ENCODE results near the gene HNRNPH2. TPM values are rescaled to one million over a fixed set of nuclear protein-coding genes. Genes with fewer than 3 reads are reported as not detected.
A peak's percentile ranks its signal among the peaks of the same experiment; 100 is the strongest.

Gene HNRNPH2, protein sequence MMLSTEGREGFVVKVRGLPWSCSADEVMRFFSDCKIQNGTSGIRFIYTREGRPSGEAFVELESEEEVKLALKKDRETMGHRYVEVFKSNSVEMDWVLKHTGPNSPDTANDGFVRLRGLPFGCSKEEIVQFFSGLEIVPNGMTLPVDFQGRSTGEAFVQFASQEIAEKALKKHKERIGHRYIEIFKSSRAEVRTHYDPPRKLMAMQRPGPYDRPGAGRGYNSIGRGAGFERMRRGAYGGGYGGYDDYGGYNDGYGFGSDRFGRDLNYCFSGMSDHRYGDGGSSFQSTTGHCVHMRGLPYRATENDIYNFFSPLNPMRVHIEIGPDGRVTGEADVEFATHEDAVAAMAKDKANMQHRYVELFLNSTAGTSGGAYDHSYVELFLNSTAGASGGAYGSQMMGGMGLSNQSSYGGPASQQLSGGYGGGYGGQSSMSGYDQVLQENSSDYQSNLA
- polyA plus RNA-seq (ENCODE audit: low read depth in 6 of 6), result 100 to 1,000 TPM in 5 of 6 donors, 10 to 100 TPM in 1; 78.2 to 162 (median 109) TPM

DNA sequence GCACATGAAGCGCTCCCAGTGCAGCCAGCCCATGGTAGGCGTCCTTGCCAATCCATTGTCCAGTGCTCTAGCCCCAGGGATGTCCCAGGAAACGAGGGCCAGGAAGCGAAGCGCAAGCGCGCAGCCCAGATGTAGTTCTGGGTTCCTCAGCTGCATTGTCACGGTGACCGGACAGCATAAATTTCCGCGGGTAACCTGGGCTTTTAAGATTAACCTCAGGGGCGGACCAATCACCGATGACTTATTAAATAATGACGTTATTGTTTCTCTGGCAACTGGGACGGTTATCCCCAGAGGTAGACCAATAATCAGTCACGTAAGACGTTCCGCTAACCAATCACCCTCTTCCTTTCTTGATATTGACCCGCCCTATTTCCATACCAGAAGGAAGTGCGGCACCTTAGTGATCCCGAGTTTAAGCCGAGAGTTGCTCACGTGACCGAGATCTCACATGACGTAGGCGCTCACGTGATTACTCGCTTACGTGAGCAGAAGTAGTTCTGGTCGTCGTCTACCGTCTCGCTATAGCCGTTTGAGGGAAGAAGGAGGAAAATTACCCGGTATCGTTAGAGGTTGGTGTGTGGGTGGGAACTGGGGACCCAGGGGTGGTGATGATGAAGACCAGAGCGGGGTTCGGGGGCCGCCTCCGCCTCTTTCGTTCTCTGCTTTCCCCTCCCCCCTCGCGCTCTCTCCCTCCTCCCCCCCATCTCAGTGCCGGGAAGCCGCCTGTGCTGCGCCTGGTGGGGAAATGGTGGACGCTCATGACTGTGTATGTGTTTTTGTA is at the start of gene HNRNPH2, which contains the start of gene GLA:
Gene HNRNPH2 (plus strand): TSS at position 475 of the 784 bp plus-strand sequence. CDS start 3,767 bp downstream, outside the sequence.
Gene GLA (minus strand): TSS at position 178 of the 784 bp plus-strand sequence. CDS start 22 bp downstream, at position 156.
- Mint-ChIP-seq H3K4me3 (peak within 1 kb of the TSS; percentile 81 to 98 (median 96)), H3K27me3 (no peaks in the 10 kb centered on the region), H3K9me3 (peaks cover 0 to 3% (median 0%) of the 10 kb centered on the region in 7 donors), H3K36me3 (peaks cover 6 to 12% of the 10 kb centered on the region in 2 donors), H3K4me1 (peaks cover 20 to 35% (median 23%) of the 10 kb centered on the region in 3 donors), H3K27ac (peak within 1 kb of the TSS; percentile 88 to 100 (median 99))
- DNase-seq (peak; percentile 87), ATAC-seq (ENCODE audit: low read depth in 2 of 2) (peak; percentile 84)

DNA sequence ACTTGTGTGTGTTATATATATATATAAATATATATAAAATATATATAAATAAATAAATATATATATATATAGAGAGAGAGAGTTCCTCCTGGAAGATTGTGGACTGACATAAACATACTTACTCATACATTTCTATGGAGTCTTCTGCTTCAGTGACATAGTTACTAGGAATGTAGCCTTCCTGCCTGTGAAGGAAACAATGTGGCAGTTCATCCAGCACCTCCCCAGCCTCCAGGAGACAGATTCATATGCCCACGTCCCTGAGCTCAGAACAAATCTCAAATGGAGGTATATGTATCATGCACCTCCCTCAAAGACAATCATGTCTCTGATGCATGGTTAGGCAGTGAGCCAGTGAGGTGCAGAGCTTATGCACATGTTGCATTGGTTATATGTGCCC is 48.1 kb upstream of the HNRNPH2 start:
- H3K27ac Mint-ChIP-seq, result peak overlapping the region in 1 of 6 donors; percentile 87
- ATAC-seq (ENCODE audit: low read depth in 2 of 2), result no peak
- H3K36me3 Mint-ChIP-seq, result peaks cover 7 to 13% of the 10 kb centered on the region in 2 donors
- H3K9me3 Mint-ChIP-seq, result peaks cover 0 to 2% (median 0%) of the 10 kb centered on the region in 7 donors
- H3K4me3 Mint-ChIP-seq, result no peak overlapping the region
- H3K4me1 Mint-ChIP-seq, result peaks cover 14 to 36% (median 17%) of the 10 kb centered on the region in 3 donors
- no peak for DNase-seq
- H3K27me3 Mint-ChIP-seq, result no peaks in the 10 kb centered on the region

DNA sequence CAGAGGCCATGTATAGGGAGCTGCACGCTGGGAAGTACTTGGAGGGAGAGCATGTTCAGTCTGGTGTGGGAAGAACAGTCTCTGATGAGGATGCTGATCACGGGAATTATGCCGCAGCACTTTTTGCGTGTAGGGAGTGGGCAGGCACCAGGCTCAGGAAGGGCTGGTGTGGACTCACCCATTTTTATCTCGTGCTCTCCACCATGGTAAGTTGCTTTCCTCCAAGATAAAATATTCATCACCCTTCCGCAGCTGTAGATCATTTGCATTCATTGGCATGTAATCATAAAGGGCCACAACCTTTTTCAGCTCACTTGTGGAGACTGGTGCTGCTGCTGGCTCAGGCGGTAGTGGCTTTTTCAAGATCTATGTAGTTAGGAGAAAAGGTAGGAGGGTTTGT is 47.6 kb upstream of the HNRNPH2 start:
- ATAC-seq (ENCODE audit: low read depth in 2 of 2), result no peak
- no peaks in the 10 kb centered on the region for H3K27me3 Mint-ChIP-seq
- no peak for DNase-seq

GRCh38 chrX:101362116-101362515 is 45.9 kb upstream of the HNRNPH2 start:
- H3K9me3 Mint-ChIP-seq, result no peaks in the 10 kb centered on the region
- peaks cover 11 to 34% (median 17%) of the 10 kb centered on the region in 3 donors for H3K4me1 Mint-ChIP-seq
- H3K27ac Mint-ChIP-seq, result peak overlapping the region in 2 of 6 donors; percentile 58 to 65
- ATAC-seq (ENCODE audit: low read depth in 2 of 2) (no peak), DNase-seq (no peak)
- H3K4me3 Mint-ChIP-seq, result no peak overlapping the region
- peaks cover 7 to 11% of the 10 kb centered on the region in 2 donors for H3K36me3 Mint-ChIP-seq
- H3K27me3 Mint-ChIP-seq, result no peaks in the 10 kb centered on the region

More for the DNA sequence above, 47.6 kb upstream of the HNRNPH2 start:
- H3K27ac Mint-ChIP-seq, result peak overlapping the region in 2 of 6 donors; percentile 87 to 90
- no peaks in the 10 kb centered on the region for H3K9me3 Mint-ChIP-seq
- H3K4me1 Mint-ChIP-seq, result peaks cover 14 to 34% (median 17%) of the 10 kb centered on the region in 3 donors
- H3K36me3 Mint-ChIP-seq, result peaks cover 7 to 13% of the 10 kb centered on the region in 2 donors
- no peak overlapping the region for H3K4me3 Mint-ChIP-seq

GRCh38 chrX:101362757-101363156 is 45.3 kb upstream of the HNRNPH2 start:
- Mint-ChIP-seq H3K4me1 (peaks cover 8 to 36% (median 16%) of the 10 kb centered on the region in 3 donors), H3K36me3 (peaks cover 6 to 7% of the 10 kb centered on the region in 2 donors), H3K27me3 (no peaks in the 10 kb centered on the region), H3K27ac (peak overlapping the region in 1 of 6 donors; percentile 47), H3K4me3 (no peak overlapping the region), H3K9me3 (no peaks in the 10 kb centered on the region)
- no peak for ATAC-seq (ENCODE audit: low read depth in 2 of 2)
- DNase-seq, result no peak

- ATAC-seq (ENCODE audit: low read depth in 2 of 2) (no peak), DNase-seq (no peak)
- Mint-ChIP-seq H3K27ac (peak overlapping the region in 2 of 6 donors; percentile 28 to 38), H3K9me3 (no peaks in the 10 kb centered on the region), H3K27me3 (no peaks in the 10 kb centered on the region), H3K36me3 (peaks cover 0 to 6% of the 10 kb centered on the region in 2 donors), H3K4me1 (peaks cover 15 to 37% (median 18%) of the 10 kb centered on the region in 3 donors), H3K4me3 (peak overlapping the region in 1 of 8 donors; percentile 72)
Observed at GRCh38 chrX:101365301-101365795, 42.7 kb upstream of the HNRNPH2 start.

DNA sequence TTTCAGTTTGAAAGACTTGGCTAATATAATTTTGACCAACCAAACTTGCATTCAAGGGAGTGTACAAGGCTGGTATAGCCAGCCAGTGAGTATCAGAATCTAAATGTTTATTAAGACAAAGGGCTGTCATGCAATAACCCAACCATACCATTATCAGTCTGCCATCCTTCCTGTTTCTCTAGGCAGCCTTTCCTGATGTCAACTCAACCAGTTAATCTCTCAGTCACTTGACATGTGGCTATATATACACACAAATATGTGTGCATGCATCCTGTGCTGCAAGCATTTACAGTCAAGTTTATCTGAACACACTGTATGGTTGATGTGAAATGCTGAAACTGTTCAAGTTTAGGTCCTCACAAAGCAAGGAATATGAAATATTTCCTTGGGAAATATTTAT is 39.2 kb upstream of the HNRNPH2 start:
- H3K9me3 Mint-ChIP-seq, result no peaks in the 10 kb centered on the region
- ATAC-seq (ENCODE audit: low read depth in 2 of 2), result peak; percentile 79 to 86
- H3K36me3 Mint-ChIP-seq, result peaks cover 0 to 6% of the 10 kb centered on the region in 2 donors
- no peaks in the 10 kb centered on the region for H3K27me3 Mint-ChIP-seq
- peak; percentile 47 for DNase-seq
- peaks cover 26 to 44% (median 28%) of the 10 kb centered on the region in 3 donors for H3K4me1 Mint-ChIP-seq
- peak overlapping the region in 7 of 8 donors; percentile 39 to 81 (median 65) for H3K4me3 Mint-ChIP-seq
- peak overlapping the region; percentile 41 to 92 (median 86) for H3K27ac Mint-ChIP-seq

- Mint-ChIP-seq H3K4me3 (peak overlapping the region in 7 of 8 donors; percentile 14 to 74 (median 44)), H3K27ac (peak overlapping the region; percentile 75 to 96 (median 89)), H3K4me1 (peaks cover 26 to 44% (median 29%) of the 10 kb centered on the region in 3 donors), H3K27me3 (no peaks in the 10 kb centered on the region), H3K36me3 (peaks cover 0 to 12% of the 10 kb centered on the region in 2 donors), H3K9me3 (no peaks in the 10 kb centered on the region)
- no peak for ATAC-seq (ENCODE audit: low read depth in 2 of 2)
- DNase-seq, result no peak
Observed at GRCh38 chrX:101369687-101370086, 38.3 kb upstream of the HNRNPH2 start.

DNA sequence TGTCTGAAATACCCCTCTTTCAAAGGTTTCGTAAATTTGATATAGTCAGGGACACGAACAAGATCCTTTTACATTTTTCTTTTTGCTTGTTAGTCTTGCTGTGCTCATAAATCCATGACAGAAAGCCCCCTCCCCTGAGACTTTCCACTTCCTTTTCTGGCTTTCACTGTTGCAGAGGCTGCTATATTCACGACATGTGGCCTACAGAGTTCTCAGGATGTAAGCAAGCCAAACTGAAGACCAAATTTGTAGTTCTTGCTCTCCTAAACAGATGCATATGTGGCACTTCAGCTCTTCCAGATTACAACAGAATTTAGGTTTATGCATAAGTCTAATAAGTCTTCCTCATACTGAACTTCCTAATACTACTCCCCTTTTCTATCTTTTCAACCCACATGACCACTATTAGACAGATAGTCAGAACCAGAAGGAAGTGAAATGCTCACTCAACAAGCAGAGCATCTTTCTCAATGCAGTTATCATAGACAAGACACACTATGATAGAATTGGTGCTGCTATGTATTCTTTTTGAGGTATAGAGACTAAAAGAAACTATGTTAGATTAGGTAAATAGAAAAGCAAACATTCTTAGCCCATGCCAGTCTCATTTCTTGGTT is 37.0 kb upstream of the HNRNPH2 start:
- Mint-ChIP-seq H3K36me3 (peaks cover 0 to 19% of the 10 kb centered on the region in 2 donors), H3K27ac (peak overlapping the region in 5 of 6 donors; percentile 32 to 86 (median 73)), H3K4me3 (peak overlapping the region; percentile 29 to 77 (median 56)), H3K9me3 (no peaks in the 10 kb centered on the region), H3K27me3 (no peaks in the 10 kb centered on the region), H3K4me1 (peaks cover 33 to 53% (median 40%) of the 10 kb centered on the region in 3 donors)
- DNase-seq (peak; percentile 59), ATAC-seq (ENCODE audit: low read depth in 2 of 2) (peak; percentile 80 to 83)

DNA sequence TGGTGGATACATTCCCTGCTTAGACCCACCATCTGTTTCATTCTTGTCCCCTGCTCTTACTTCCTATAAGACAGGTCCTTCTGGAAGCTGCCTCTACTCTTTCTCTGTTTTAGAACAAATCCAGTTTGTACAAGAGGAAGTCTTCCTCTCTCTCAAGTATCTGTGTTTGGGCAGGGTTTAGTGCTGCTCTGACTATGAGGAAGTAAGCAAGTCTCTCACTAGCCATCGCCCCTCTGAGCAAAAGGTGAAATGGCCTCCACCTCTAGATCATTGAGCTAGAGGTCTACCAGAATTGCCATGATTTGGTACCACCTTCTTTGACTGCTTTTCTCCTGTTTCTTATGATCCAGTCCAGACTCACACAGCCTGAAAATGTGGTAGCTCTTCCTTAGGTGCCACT is 30.5 kb upstream of the HNRNPH2 start:
- peak; percentile 98 to 99 for ATAC-seq (ENCODE audit: low read depth in 2 of 2)
- H3K4me1 Mint-ChIP-seq, result peaks cover 21 to 48% (median 28%) of the 10 kb centered on the region in 3 donors

GRCh38 chrX:101383679-101384205 is 24.3 kb upstream of the HNRNPH2 start:
- Mint-ChIP-seq H3K27me3 (no peaks in the 10 kb centered on the region), H3K4me1 (peaks cover 23 to 59% (median 30%) of the 10 kb centered on the region in 3 donors), H3K36me3 (peaks cover 0 to 7% of the 10 kb centered on the region in 2 donors), H3K27ac (peak overlapping the region; percentile 72 to 98 (median 80)), H3K4me3 (peak overlapping the region; percentile 87 to 99 (median 97)), H3K9me3 (no peaks in the 10 kb centered on the region)
- DNase-seq (peak; percentile 42), ATAC-seq (ENCODE audit: low read depth in 2 of 2) (peak; percentile 49 to 53)

More for the DNA sequence above, 30.5 kb upstream of the HNRNPH2 start:
- peak overlapping the region in 7 of 8 donors; percentile 50 to 86 (median 76) for H3K4me3 Mint-ChIP-seq
- no peaks in the 10 kb centered on the region for H3K9me3 Mint-ChIP-seq
- H3K27ac Mint-ChIP-seq, result peak overlapping the region in 5 of 6 donors; percentile 66 to 95 (median 86)
- H3K27me3 Mint-ChIP-seq, result no peaks in the 10 kb centered on the region
- DNase-seq, result peak; percentile 29
- H3K36me3 Mint-ChIP-seq, result peaks cover 0 to 30% of the 10 kb centered on the region in 2 donors

GRCh38 chrX:101385026-101385684 is 22.9 kb upstream of the HNRNPH2 start:
- no peaks in the 10 kb centered on the region for H3K27me3 Mint-ChIP-seq
- no peak for DNase-seq
- no peaks in the 10 kb centered on the region for H3K9me3 Mint-ChIP-seq
- H3K4me3 Mint-ChIP-seq, result peak overlapping the region; percentile 87 to 99 (median 97)
- ATAC-seq (ENCODE audit: low read depth in 2 of 2), result no peak
- H3K27ac Mint-ChIP-seq, result peak overlapping the region; percentile 87 to 98 (median 94)
- H3K36me3 Mint-ChIP-seq, result no peaks in the 10 kb centered on the region
- peaks cover 23 to 52% (median 25%) of the 10 kb centered on the region in 3 donors for H3K4me1 Mint-ChIP-seq
